ENCODE data around the gene PHOSPHO2. TPM values are rescaled to one million over a fixed set of nuclear protein-coding genes. Genes with fewer than 3 reads are reported as not detected.

PHOSPHO2 gene
- total and polyA plus RNA-seq, 2 experiments from 2014 or later: 8.3 to 8.7 TPM

DNA sequence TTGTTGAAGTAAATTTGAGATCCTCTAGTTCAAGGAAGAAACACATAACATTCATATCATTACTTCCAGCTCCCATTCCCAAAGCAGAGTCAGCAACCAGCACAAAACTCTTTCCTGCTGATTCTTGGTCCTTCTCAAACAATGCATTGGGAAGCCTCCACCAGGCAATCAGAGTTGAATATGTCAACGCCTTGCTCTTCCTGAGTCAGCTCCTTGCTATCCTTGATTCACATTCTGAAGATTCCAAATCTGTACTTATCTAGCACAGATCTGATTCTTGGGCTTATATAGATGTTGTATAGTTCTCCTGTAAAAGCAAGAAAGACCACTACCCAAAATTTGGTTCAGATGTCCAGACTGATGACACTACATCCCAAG lies 29.7 kb upstream of the PHOSPHO2 start:
- H3K27me3 Mint-ChIP-seq (ENCODE audit: insufficient read depth, low read depth, poor library complexity): no peaks in the 10 kb centered on the region
- TF ChIP-seq STAT1 (IDR thresholded peaks at IDR 0.05; ENCODE audit: unreplicated experiment): no peak
- TF ChIP-seq, protein P1, sequence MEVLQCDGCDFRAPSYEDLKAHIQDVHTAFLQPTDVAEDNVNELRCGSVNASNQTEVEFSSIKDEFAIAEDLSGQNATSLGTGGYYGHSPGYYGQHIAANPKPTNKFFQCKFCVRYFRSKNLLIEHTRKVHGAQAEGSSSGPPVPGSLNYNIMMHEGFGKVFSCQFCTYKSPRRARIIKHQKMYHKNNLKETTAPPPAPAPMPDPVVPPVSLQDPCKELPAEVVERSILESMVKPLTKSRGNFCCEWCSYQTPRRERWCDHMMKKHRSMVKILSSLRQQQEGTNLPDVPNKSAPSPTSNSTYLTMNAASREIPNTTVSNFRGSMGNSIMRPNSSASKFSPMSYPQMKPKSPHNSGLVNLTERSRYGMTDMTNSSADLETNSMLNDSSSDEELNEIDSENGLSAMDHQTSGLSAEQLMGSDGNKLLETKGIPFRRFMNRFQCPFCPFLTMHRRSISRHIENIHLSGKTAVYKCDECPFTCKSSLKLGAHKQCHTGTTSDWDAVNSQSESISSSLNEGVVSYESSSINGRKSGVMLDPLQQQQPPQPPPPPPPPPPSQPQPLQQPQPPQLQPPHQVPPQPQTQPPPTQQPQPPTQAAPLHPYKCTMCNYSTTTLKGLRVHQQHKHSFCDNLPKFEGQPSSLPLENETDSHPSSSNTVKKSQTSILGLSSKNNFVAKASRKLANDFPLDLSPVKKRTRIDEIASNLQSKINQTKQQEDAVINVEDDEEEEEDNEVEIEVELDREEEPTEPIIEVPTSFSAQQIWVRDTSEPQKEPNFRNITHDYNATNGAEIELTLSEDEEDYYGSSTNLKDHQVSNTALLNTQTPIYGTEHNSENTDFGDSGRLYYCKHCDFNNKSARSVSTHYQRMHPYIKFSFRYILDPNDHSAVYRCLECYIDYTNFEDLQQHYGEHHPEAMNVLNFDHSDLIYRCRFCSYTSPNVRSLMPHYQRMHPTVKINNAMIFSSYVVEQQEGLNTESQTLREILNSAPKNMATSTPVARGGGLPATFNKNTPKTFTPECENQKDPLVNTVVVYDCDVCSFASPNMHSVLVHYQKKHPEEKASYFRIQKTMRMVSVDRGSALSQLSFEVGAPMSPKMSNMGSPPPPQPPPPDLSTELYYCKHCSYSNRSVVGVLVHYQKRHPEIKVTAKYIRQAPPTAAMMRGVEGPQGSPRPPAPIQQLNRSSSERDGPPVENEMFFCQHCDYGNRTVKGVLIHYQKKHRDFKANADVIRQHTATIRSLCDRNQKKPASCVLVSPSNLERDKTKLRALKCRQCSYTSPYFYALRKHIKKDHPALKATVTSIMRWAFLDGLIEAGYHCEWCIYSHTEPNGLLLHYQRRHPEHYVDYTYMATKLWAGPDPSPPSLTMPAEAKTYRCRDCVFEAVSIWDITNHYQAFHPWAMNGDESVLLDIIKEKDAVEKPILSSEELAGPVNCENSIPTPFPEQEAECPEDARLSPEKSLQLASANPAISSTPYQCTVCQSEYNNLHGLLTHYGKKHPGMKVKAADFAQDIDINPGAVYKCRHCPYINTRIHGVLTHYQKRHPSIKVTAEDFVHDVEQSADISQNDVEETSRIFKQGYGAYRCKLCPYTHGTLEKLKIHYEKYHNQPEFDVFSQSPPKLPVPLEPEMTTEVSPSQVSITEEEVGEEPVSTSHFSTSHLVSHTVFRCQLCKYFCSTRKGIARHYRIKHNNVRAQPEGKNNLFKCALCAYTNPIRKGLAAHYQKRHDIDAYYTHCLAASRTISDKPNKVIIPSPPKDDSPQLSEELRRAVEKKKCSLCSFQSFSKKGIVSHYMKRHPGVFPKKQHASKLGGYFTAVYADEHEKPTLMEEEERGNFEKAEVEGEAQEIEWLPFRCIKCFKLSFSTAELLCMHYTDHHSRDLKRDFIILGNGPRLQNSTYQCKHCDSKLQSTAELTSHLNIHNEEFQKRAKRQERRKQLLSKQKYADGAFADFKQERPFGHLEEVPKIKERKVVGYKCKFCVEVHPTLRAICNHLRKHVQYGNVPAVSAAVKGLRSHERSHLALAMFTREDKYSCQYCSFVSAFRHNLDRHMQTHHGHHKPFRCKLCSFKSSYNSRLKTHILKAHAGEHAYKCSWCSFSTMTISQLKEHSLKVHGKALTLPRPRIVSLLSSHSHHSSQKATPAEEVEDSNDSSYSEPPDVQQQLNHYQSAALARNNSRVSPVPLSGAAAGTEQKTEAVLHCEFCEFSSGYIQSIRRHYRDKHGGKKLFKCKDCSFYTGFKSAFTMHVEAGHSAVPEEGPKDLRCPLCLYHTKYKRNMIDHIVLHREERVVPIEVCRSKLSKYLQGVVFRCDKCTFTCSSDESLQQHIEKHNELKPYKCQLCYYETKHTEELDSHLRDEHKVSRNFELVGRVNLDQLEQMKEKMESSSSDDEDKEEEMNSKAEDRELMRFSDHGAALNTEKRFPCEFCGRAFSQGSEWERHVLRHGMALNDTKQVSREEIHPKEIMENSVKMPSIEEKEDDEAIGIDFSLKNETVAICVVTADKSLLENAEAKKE (CRISPR knock-in tag; IDR thresholded peaks at IDR 0.05): no peak
- TF ChIP-seq, protein P2, sequence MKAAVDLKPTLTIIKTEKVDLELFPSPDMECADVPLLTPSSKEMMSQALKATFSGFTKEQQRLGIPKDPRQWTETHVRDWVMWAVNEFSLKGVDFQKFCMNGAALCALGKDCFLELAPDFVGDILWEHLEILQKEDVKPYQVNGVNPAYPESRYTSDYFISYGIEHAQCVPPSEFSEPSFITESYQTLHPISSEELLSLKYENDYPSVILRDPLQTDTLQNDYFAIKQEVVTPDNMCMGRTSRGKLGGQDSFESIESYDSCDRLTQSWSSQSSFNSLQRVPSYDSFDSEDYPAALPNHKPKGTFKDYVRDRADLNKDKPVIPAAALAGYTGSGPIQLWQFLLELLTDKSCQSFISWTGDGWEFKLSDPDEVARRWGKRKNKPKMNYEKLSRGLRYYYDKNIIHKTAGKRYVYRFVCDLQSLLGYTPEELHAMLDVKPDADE (IDR thresholded peaks at IDR 0.05): no peak
- TF ChIP-seq ZNF114 (CRISPR knock-in tag; IDR thresholded peaks at IDR 0.05): no peak
- TF ChIP-seq ZNF331 (CRISPR knock-in tag; IDR thresholded peaks at IDR 0.05; ENCODE audit: low read depth): no peak
- TF ChIP-seq, protein P3, sequence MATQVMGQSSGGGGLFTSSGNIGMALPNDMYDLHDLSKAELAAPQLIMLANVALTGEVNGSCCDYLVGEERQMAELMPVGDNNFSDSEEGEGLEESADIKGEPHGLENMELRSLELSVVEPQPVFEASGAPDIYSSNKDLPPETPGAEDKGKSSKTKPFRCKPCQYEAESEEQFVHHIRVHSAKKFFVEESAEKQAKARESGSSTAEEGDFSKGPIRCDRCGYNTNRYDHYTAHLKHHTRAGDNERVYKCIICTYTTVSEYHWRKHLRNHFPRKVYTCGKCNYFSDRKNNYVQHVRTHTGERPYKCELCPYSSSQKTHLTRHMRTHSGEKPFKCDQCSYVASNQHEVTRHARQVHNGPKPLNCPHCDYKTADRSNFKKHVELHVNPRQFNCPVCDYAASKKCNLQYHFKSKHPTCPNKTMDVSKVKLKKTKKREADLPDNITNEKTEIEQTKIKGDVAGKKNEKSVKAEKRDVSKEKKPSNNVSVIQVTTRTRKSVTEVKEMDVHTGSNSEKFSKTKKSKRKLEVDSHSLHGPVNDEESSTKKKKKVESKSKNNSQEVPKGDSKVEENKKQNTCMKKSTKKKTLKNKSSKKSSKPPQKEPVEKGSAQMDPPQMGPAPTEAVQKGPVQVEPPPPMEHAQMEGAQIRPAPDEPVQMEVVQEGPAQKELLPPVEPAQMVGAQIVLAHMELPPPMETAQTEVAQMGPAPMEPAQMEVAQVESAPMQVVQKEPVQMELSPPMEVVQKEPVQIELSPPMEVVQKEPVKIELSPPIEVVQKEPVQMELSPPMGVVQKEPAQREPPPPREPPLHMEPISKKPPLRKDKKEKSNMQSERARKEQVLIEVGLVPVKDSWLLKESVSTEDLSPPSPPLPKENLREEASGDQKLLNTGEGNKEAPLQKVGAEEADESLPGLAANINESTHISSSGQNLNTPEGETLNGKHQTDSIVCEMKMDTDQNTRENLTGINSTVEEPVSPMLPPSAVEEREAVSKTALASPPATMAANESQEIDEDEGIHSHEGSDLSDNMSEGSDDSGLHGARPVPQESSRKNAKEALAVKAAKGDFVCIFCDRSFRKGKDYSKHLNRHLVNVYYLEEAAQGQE (IDR thresholded peaks at IDR 0.05; ENCODE audit: unreplicated experiment): no peak
- TF ChIP-seq EZH2 (IDR thresholded peaks at IDR 0.05; ENCODE audit: low read depth, unreplicated experiment): no peak
- TF ChIP-seq, protein P4, sequence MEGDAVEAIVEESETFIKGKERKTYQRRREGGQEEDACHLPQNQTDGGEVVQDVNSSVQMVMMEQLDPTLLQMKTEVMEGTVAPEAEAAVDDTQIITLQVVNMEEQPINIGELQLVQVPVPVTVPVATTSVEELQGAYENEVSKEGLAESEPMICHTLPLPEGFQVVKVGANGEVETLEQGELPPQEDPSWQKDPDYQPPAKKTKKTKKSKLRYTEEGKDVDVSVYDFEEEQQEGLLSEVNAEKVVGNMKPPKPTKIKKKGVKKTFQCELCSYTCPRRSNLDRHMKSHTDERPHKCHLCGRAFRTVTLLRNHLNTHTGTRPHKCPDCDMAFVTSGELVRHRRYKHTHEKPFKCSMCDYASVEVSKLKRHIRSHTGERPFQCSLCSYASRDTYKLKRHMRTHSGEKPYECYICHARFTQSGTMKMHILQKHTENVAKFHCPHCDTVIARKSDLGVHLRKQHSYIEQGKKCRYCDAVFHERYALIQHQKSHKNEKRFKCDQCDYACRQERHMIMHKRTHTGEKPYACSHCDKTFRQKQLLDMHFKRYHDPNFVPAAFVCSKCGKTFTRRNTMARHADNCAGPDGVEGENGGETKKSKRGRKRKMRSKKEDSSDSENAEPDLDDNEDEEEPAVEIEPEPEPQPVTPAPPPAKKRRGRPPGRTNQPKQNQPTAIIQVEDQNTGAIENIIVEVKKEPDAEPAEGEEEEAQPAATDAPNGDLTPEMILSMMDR (conservative IDR thresholded peaks at IDR 0.05; ENCODE audit: low read depth in 2 of 2): no peak
- TF ChIP-seq EZH2phosphoT487 (IDR thresholded peaks at IDR 0.05; ENCODE audit: unreplicated experiment): no peak
- no peak for TF ChIP-seq JUNB (IDR thresholded peaks at IDR 0.05; ENCODE audit: unreplicated experiment)
- no peak for TF ChIP-seq CREB1 (CRISPR knock-in tag; IDR thresholded peaks at IDR 0.05; ENCODE audit: low read depth)
- TF ChIP-seq NANOG (IDR thresholded peaks at IDR 0.05; ENCODE audit: borderline replicate concordance): no peak
- no peak for TF ChIP-seq POLR2AphosphoS5 (IDR thresholded peaks at IDR 0.05; ENCODE audit: low read depth)
- Histone ChIP-seq H3F3A (replicated peaks; ENCODE audit: low read depth) (no peaks in the 10 kb centered on the region), H3K4me3 (no peak overlapping the region), H3K27me3 (ENCODE audit: insufficient read depth) (no peaks in the 10 kb centered on the region), H3K4me1 (ENCODE audit: insufficient read depth) (no peaks in the 10 kb centered on the region), H2AFZ (no peak overlapping the region), H3K4me2 (no peak overlapping the region), H4K20me1 (replicated peaks; ENCODE audit: insufficient read depth) (no peaks in the 10 kb centered on the region), H3K27ac (ENCODE audit: low read depth) (no peak overlapping the region), H3K9me2 (ENCODE audit: insufficient read depth) (no peaks in the 10 kb centered on the region), H3K79me2 (replicated peaks; ENCODE audit: insufficient read depth) (no peaks in the 10 kb centered on the region), H3K36me3 (ENCODE audit: insufficient read depth) (no peaks in the 10 kb centered on the region)
- ATAC-seq (no peak), DNase-seq (ENCODE audit: low spot score) (no peak)
- H3K9me3 Mint-ChIP-seq: no peaks in the 10 kb centered on the region
- H3K4me1 Mint-ChIP-seq: no peaks in the 10 kb centered on the region
- H3K4me3 Mint-ChIP-seq: no peak overlapping the region
- H3K27ac Mint-ChIP-seq: no peak overlapping the region
- no peaks in the 10 kb centered on the region for H3K36me3 Mint-ChIP-seq (ENCODE audit: low read depth)
